Neutrophil (primary cell): Measurements from ENCODE around the gene FLAD1.

Experiments used
- H3K27ac ChIP-seq: fragments of 200-600 bp; sonication (generic); 2 replicates; pipeline ENCODE4 v1.5.1; 2016; ENCODE audit warnings: mild to moderate bottlenecking, moderate library complexity
- H3K27me3 ChIP-seq: fragments of 200-600 bp; sonication (generic); 2 replicates; pipeline ENCODE4 v1.6.0; 2016; ENCODE audit warnings: mild to moderate bottlenecking
- H3K36me3 ChIP-seq: fragments of 200-600 bp; sonication (generic); 2 replicates; pipeline ENCODE4 v1.5.1; 2017
- H3K4me1 ChIP-seq, 2 experiments: fragments of 200-600 bp in 1 of 2; sonication (generic) in 1 of 2; 1 replicate in 1 of 2; 2 replicates in 1 of 2; pipeline versions ENCODE4 v1.5.1 to v1.6.1; 2013 to 2016; ENCODE audit warnings: low read depth in 1 of 2, low read length in 1 of 2, mild to moderate bottlenecking in 1 of 2, moderate library complexity in 1 of 2; ENCODE audit not compliant: control insufficient read depth in 1 of 2, insufficient read depth in 1 of 2
- H3K4me3 ChIP-seq, 2 experiments: fragments of 200-600 bp in 1 of 2; sonication (generic) in 1 of 2; 1 replicate in 1 of 2; 2 replicates in 1 of 2; pipeline ENCODE4 v1.5.1; 2013 to 2016; ENCODE audit warnings: low read depth in 1 of 2, low read length in 1 of 2, mild to moderate bottlenecking in 1 of 2, moderate library complexity in 1 of 2
- H3K9me3 ChIP-seq: fragments of 200-600 bp; sonication (generic); 2 replicates; pipeline ENCODE4 v1.5.1; 2016
- CTCF ChIP-seq: fragments of 200-600 bp; sonication (generic); IDR thresholded peaks from 2 replicates; pipeline ENCODE4 v1.5.1; 2016; ENCODE audit warnings: antibody characterized with exemption

FLAD1 gene

GRCh38 chr1:155011437-155012025 is 28.4 kb downstream of the FLAD1 start:
- Histone ChIP-seq H3K27ac (peak overlapping the region; percentile 97), H3K4me1 (peaks cover 90 to 98% of the 10 kb centered on the region in 2 experiments), H3K27me3 (no peaks in the 10 kb centered on the region), H3K36me3 (peaks cover 54% of the 10 kb centered on the region), H3K9me3 (no peaks in the 10 kb centered on the region), H3K4me3 (peak overlapping the region; percentile 85 to 95)
- TF ChIP-seq CTCF = no peak

- TF ChIP-seq CTCF = no peak
- H3K4me1 ChIP-seq = peaks cover 90 to 98% of the 10 kb centered on the region in 2 experiments
- H3K4me3 ChIP-seq = peak overlapping the region; percentile 85 to 95
- H3K9me3 ChIP-seq = no peaks in the 10 kb centered on the region
- H3K27me3 ChIP-seq = no peaks in the 10 kb centered on the region
- H3K36me3 ChIP-seq = peaks cover 59% of the 10 kb centered on the region
- peak overlapping the region; percentile 97 for H3K27ac ChIP-seq
Observed at GRCh38 chr1:155012026-155012546, 28.9 kb downstream of the FLAD1 start.

GRCh38 chr1:155012776-155013602 is 29.8 kb downstream of the FLAD1 start:
- peaks cover 90 to 98% of the 10 kb centered on the region in 2 experiments for H3K4me1 ChIP-seq
- no peak for TF ChIP-seq CTCF
- H3K36me3 ChIP-seq = peaks cover 68% of the 10 kb centered on the region
- H3K27me3 ChIP-seq = no peaks in the 10 kb centered on the region
- no peaks in the 10 kb centered on the region for H3K9me3 ChIP-seq
- peak overlapping the region; percentile 97 for H3K27ac ChIP-seq
- H3K4me3 ChIP-seq = peak overlapping the region; percentile 34 to 85

- Histone ChIP-seq H3K27ac (peak overlapping the region; percentile 97), H3K9me3 (no peaks in the 10 kb centered on the region), H3K36me3 (peaks cover 75% of the 10 kb centered on the region), H3K4me1 (peaks cover 87 to 95% of the 10 kb centered on the region in 2 experiments), H3K4me3 (peak overlapping the region in 1 of 2 experiments; percentile 85), H3K27me3 (no peaks in the 10 kb centered on the region)
- TF ChIP-seq CTCF = no peak
Observed at GRCh38 chr1:155013632-155014031, 30.5 kb downstream of the FLAD1 start.

- no peak for TF ChIP-seq CTCF
- peak overlapping the region; percentile 97 for H3K27ac ChIP-seq
- no peak overlapping the region for H3K4me3 ChIP-seq
- H3K9me3 ChIP-seq = no peaks in the 10 kb centered on the region
- peaks cover 76 to 82% of the 10 kb centered on the region in 2 experiments for H3K4me1 ChIP-seq
- peaks cover 86% of the 10 kb centered on the region for H3K36me3 ChIP-seq
- no peaks in the 10 kb centered on the region for H3K27me3 ChIP-seq
Observed at GRCh38 chr1:155014709-155015508, 31.8 kb downstream of the FLAD1 start.
